Thoracic aorta (tissue), 2 donors: ENCODE data around the gene STX2. TPM values are rescaled to one million over a fixed set of nuclear protein-coding genes. Genes with fewer than 3 reads are reported as not detected.
"Not testable (repeated sequence)": the region's sequence is repeated elsewhere in the genome, so short reads cannot be mapped to it uniquely, and the experiment has no call there.

Experiments used
- ATAC-seq: fragments of 150-250 bp; one replicate; pipeline ENCODE4 v1.8.0; 2017; ENCODE audit warnings: low read depth; ENCODE audit not compliant: insufficient number of reproducible peaks, low FRiP score
- DNase-seq: peaks from one replicate; pipeline ENCODE4 v3.0.0-alpha.2; 2020; ENCODE audit warnings: low spot score
- H3K27ac ChIP-seq, 2 donors: fragments of 200-600 bp; sonication (generic); 1 replicate in 1 of 2; 2 replicates in 1 of 2; pipeline ENCODE4 v1.5.1; 2016; ENCODE audit warnings: mild to moderate bottlenecking in 2 of 2, moderate library complexity in 2 of 2
- H3K27me3 ChIP-seq: fragments of 200-600 bp; sonication (generic); replicated peaks from 2 replicates; pipeline ENCODE4 v1.6.0; 2016; ENCODE audit warnings: mild to moderate bottlenecking; ENCODE audit not compliant: insufficient read depth
- H3K36me3 ChIP-seq: fragments of 200-600 bp; sonication (generic); one replicate; pipeline ENCODE4 v1.5.1; 2016
- H3K4me1 ChIP-seq, 2 donors: fragments of 200-600 bp; sonication (generic); 1 replicate in 1 of 2; 2 replicates in 1 of 2; pipeline versions ENCODE4 v1.5.1 to v1.6.0; 2016; ENCODE audit warnings: low read depth in 2 of 2, mild to moderate bottlenecking in 1 of 2; ENCODE audit not compliant: control insufficient read depth in 1 of 2
- H3K4me3 ChIP-seq: fragments of 200-600 bp; sonication (generic); 2 replicates; pipeline ENCODE4 v1.5.1; 2016; ENCODE audit warnings: mild to moderate bottlenecking
- H3K9me3 ChIP-seq: fragments of 200-600 bp; sonication (generic); 2 replicates; pipeline ENCODE4 v1.5.1; 2016
- CTCF ChIP-seq: fragments of 200-600 bp; sonication (generic); IDR thresholded peaks from one replicate; pipeline ENCODE4 v1.5.1; 2019; ENCODE audit warnings: antibody characterized with exemption
- total RNA-seq, 2 donors: library from RNA; depleted of rRNA; stranded (reverse); fragments of >200 nt; gene quantifications; one replicate each; pipeline versions ENCODE4 v1.1.0 to v1.2.3, GENCODE V29; 2016

Gene STX2
- total RNA-seq, 2 donors from 2014 or later, result 27.3 to 27.9 TPM

- H3K36me3 ChIP-seq, result no peaks in the 10 kb centered on the region
- no peaks in the 10 kb centered on the region for H3K27me3 ChIP-seq
- H3K27ac ChIP-seq, result no peak overlapping the region
- no peak overlapping the region for H3K4me3 ChIP-seq
- DNase-seq (no peak), ATAC-seq (no peak)
- H3K4me1 ChIP-seq, result no peaks in the 10 kb centered on the region
- TF ChIP-seq CTCF, result no peak
- no peaks in the 10 kb centered on the region for H3K9me3 ChIP-seq
Observed at GRCh38 chr12:130856088-130856487, 17.0 kb upstream of the STX2 start.

GRCh38 chr12:130850418-130851021, 11.5 kb upstream of the STX2 start:
- H3K4me1 ChIP-seq, result no peaks in the 10 kb centered on the region
- ATAC-seq, result no peak
- TF ChIP-seq CTCF, result no peak
- no peak for DNase-seq
- H3K9me3 ChIP-seq, result no peaks in the 10 kb centered on the region
- no peak overlapping the region for H3K4me3 ChIP-seq
- no peaks in the 10 kb centered on the region for H3K27me3 ChIP-seq
- H3K36me3 ChIP-seq, result no peaks in the 10 kb centered on the region
- H3K27ac ChIP-seq, result no peak overlapping the region

- H3K36me3 ChIP-seq, result no peaks in the 10 kb centered on the region
- no peak for DNase-seq
- no peaks in the 10 kb centered on the region for H3K9me3 ChIP-seq
- ATAC-seq, result no peak
- H3K27me3 ChIP-seq, result no peaks in the 10 kb centered on the region
- H3K4me1 ChIP-seq, result no peaks in the 10 kb centered on the region
- H3K4me3 ChIP-seq, result no peak overlapping the region
- no peak overlapping the region for H3K27ac ChIP-seq
- TF ChIP-seq CTCF, result no peak
Observed at GRCh38 chr12:130849561-130850417, 10.7 kb upstream of the STX2 start.

- not testable (repeated sequence) for H3K9me3 ChIP-seq, H3K4me1 ChIP-seq, H3K36me3 ChIP-seq, DNase-seq, H3K27me3 ChIP-seq, ATAC-seq, H3K4me3 ChIP-seq, H3K27ac ChIP-seq
Observed at GRCh38 chr12:130848785-130849305, 9.8 kb upstream of the STX2 start.

- H3K27ac ChIP-seq, H3K4me1 ChIP-seq, H3K9me3 ChIP-seq, H3K36me3 ChIP-seq, ATAC-seq, H3K27me3 ChIP-seq, DNase-seq, H3K4me3 ChIP-seq: not testable (repeated sequence)
Observed at GRCh38 chr12:130848105-130848504, 9.1 kb upstream of the STX2 start.

- H3K36me3 ChIP-seq, result no peaks in the 10 kb centered on the region
- H3K9me3 ChIP-seq, result no peaks in the 10 kb centered on the region
- no peak for TF ChIP-seq CTCF
- no peak overlapping the region for H3K4me3 ChIP-seq
- ATAC-seq, result no peak
- H3K27ac ChIP-seq, result no peak overlapping the region
- no peaks in the 10 kb centered on the region for H3K27me3 ChIP-seq
- no peaks in the 10 kb centered on the region for H3K4me1 ChIP-seq
- no peak for DNase-seq
Observed at GRCh38 chr12:130847112-130847511, 8.1 kb upstream of the STX2 start.
